HG03025 (cell line): ENCODE data around the gene GIMAP6.
"Not testable (repeated sequence)": the region's sequence is repeated elsewhere in the genome, so short reads cannot be mapped to it uniquely, and the experiment has no call there.

ENCODE experiments used
- ATAC-seq: cut with Tn5 transposase; IDR thresholded peaks from one replicate; pipeline ENCODE4 v1.9.1; 2021; ENCODE audit warnings: mild to moderate bottlenecking, moderate library complexity; ENCODE audit not compliant: unreplicated experiment, low FRiP score

Gene GIMAP6

GRCh38 chr7:150648353-150649079 is 16.3 kb upstream of the GIMAP6 start:
- no peak for ATAC-seq

GRCh38 chr7:150645259-150646020 is 13.3 kb upstream of the GIMAP6 start:
- ATAC-seq: no peak

GRCh38 chr7:150642926-150643325 is 10.7 kb upstream of the GIMAP6 start:
- ATAC-seq: no peak

GRCh38 chr7:150641854-150642253 is 9.7 kb upstream of the GIMAP6 start:
- ATAC-seq: no peak

- no peak for ATAC-seq
These were observed 1.7 kb upstream of the GIMAP6 start for GRCh38 chr7:150633926-150634325.

GRCh38 chr7:150631084-150631826 is 930 bp downstream of the GIMAP6 start:
- no peak for ATAC-seq

- ATAC-seq: no peak
These were observed 2.8 kb downstream of the GIMAP6 start for GRCh38 chr7:150629347-150629746.

- no peak for ATAC-seq
These were observed 4.2 kb downstream of the GIMAP6 start for GRCh38 chr7:150627959-150628358.

- no peak for ATAC-seq
These were observed 5.5 kb downstream of the GIMAP6 start for GRCh38 chr7:150626696-150627095.

- ATAC-seq: peak; percentile 20
These were observed 10.8 kb downstream of the GIMAP6 start for GRCh38 chr7:150621376-150621775.

- ATAC-seq: peak; percentile 62
These were observed 11.4 kb downstream of the GIMAP6 start for GRCh38 chr7:150620617-150621371.

- no peak for ATAC-seq
These were observed 12.1 kb downstream of the GIMAP6 start for GRCh38 chr7:150620061-150620460.

GRCh38 chr7:150615221-150615755 is 16.9 kb downstream of the GIMAP6 start:
- ATAC-seq: not testable (repeated sequence)

- ATAC-seq: not testable (repeated sequence)
These were observed 17.8 kb downstream of the GIMAP6 start for GRCh38 chr7:150614426-150614825.

- ATAC-seq: no peak
These were observed 18.3 kb downstream of the GIMAP6 start for GRCh38 chr7:150613880-150614279.

GRCh38 chr7:150612925-150613324 is 19.3 kb downstream of the GIMAP6 start:
- ATAC-seq: no peak

- no peak for ATAC-seq
These were observed 22.0 kb downstream of the GIMAP6 start for GRCh38 chr7:150610233-150610632.

- ATAC-seq: not testable (repeated sequence)
These were observed 28.6 kb downstream of the GIMAP6 start for GRCh38 chr7:150603600-150603999.

- ATAC-seq: no peak
These were observed 36.8 kb downstream of the GIMAP6 start for GRCh38 chr7:150595361-150595760.

GRCh38 chr7:150594805-150595204 is 37.4 kb downstream of the GIMAP6 start:
- ATAC-seq: no peak
